ENCODE measurements around the gene SPAG16.
"Not testable (repeated sequence)": the region's sequence is repeated elsewhere in the genome, so short reads cannot be mapped to it uniquely, and the experiment has no call there.

Gene SPAG16

GRCh38 chr2:213274143-213274542 is 10.1 kb upstream of the SPAG16 start:
- DNase-seq = no peak

GRCh38 chr2:213275265-213275664 is 9.0 kb upstream of the SPAG16 start:
- no peak for DNase-seq

GRCh38 chr2:213277134-213277533 is 7.1 kb upstream of the SPAG16 start:
- not testable (repeated sequence) for DNase-seq

- DNase-seq = no peak
These were observed 5.1 kb upstream of the SPAG16 start for GRCh38 chr2:213279116-213279620.

GRCh38 chr2:213279971-213280370 is 4.3 kb upstream of the SPAG16 start:
- DNase-seq = no peak

- DNase-seq = no peak
These were observed 3.1 kb upstream of the SPAG16 start for GRCh38 chr2:213281156-213281555.

GRCh38 chr2:213285404-213285803 is 1.1 kb downstream of the SPAG16 start:
- DNase-seq = no peak

GRCh38 chr2:213286161-213286560 is 1.9 kb downstream of the SPAG16 start:
- DNase-seq = no peak

- DNase-seq = no peak
These were observed 4.8 kb downstream of the SPAG16 start for GRCh38 chr2:213288913-213289700.

- DNase-seq = no peak
These were observed 6.2 kb downstream of the SPAG16 start for GRCh38 chr2:213290501-213290900.

GRCh38 chr2:213296270-213296669 is 12.0 kb downstream of the SPAG16 start:
- DNase-seq = no peak

GRCh38 chr2:213306316-213306942 is 22.2 kb downstream of the SPAG16 start:
- DNase-seq = no peak

GRCh38 chr2:213315168-213315876 is 31.1 kb downstream of the SPAG16 start:
- DNase-seq = no peak

GRCh38 chr2:213316001-213316735 is 31.9 kb downstream of the SPAG16 start:
- DNase-seq = no peak

GRCh38 chr2:213317929-213318328 is 33.7 kb downstream of the SPAG16 start:
- DNase-seq = no peak

GRCh38 chr2:213320604-213321003 is 36.3 kb downstream of the SPAG16 start:
- no peak for DNase-seq

GRCh38 chr2:213336253-213336770 is 52.0 kb downstream of the SPAG16 start:
- no peak for DNase-seq

GRCh38 chr2:213353419-213353818 is 69.2 kb downstream of the SPAG16 start:
- DNase-seq = no peak

GRCh38 chr2:213376644-213377043 is 92.4 kb downstream of the SPAG16 start:
- no peak for DNase-seq

GRCh38 chr2:213407027-213407426 is 122.8 kb downstream of the SPAG16 start:
- not testable (repeated sequence) for DNase-seq

GRCh38 chr2:213408426-213409070 is 124.3 kb downstream of the SPAG16 start:
- not testable (repeated sequence) for DNase-seq

GRCh38 chr2:213410687-213411086 is 126.4 kb downstream of the SPAG16 start:
- not testable (repeated sequence) for DNase-seq

Data from cortex of kidney (tissue), 1 donor.